Measurements from ENCODE around the gene DCXR.
A peak's percentile ranks its signal among the peaks of the same experiment; 100 is the strongest.

Gene DCXR

GRCh38 chr17:82035956-82036633, 1.4 kb downstream of the DCXR start:
- H3K4me1 ChIP-seq (ENCODE audit: control insufficient read depth in 1 of 2, insufficient read depth in 1 of 2, low read depth in 1 of 2, low read length in 1 of 2): peaks cover 26 to 36% of the 10 kb centered on the region in 2 experiments
- no peaks in the 10 kb centered on the region for H3K9me3 ChIP-seq
- peaks cover 15% of the 10 kb centered on the region for H3K27me3 ChIP-seq
- peak overlapping the region; percentile 90 for H3K27ac ChIP-seq
- H3K36me3 ChIP-seq: no peaks in the 10 kb centered on the region
- H3K4me3 ChIP-seq (ENCODE audit: low read depth in 1 of 2, low read length in 1 of 2): peak overlapping the region; percentile 67 to 80
- TF ChIP-seq, protein P1, sequence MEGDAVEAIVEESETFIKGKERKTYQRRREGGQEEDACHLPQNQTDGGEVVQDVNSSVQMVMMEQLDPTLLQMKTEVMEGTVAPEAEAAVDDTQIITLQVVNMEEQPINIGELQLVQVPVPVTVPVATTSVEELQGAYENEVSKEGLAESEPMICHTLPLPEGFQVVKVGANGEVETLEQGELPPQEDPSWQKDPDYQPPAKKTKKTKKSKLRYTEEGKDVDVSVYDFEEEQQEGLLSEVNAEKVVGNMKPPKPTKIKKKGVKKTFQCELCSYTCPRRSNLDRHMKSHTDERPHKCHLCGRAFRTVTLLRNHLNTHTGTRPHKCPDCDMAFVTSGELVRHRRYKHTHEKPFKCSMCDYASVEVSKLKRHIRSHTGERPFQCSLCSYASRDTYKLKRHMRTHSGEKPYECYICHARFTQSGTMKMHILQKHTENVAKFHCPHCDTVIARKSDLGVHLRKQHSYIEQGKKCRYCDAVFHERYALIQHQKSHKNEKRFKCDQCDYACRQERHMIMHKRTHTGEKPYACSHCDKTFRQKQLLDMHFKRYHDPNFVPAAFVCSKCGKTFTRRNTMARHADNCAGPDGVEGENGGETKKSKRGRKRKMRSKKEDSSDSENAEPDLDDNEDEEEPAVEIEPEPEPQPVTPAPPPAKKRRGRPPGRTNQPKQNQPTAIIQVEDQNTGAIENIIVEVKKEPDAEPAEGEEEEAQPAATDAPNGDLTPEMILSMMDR (IDR thresholded peaks at IDR 0.05): no peak

GRCh38 chr17:82035488-82035887, 2.0 kb downstream of the DCXR start:
- Histone ChIP-seq H3K9me3 (no peaks in the 10 kb centered on the region), H3K36me3 (no peaks in the 10 kb centered on the region), H3K4me1 (ENCODE audit: control insufficient read depth in 1 of 2, insufficient read depth in 1 of 2, low read depth in 1 of 2, low read length in 1 of 2) (peaks cover 32 to 43% of the 10 kb centered on the region in 2 experiments), H3K27me3 (peaks cover 21% of the 10 kb centered on the region), H3K4me3 (ENCODE audit: low read depth in 1 of 2, low read length in 1 of 2) (no peak overlapping the region), H3K27ac (no peak overlapping the region)
- TF ChIP-seq, protein P1 (IDR thresholded peaks at IDR 0.05): no peak

- TF ChIP-seq, protein P1 (IDR thresholded peaks at IDR 0.05): no peak
- Histone ChIP-seq H3K4me1 (ENCODE audit: control insufficient read depth in 1 of 2, insufficient read depth in 1 of 2, low read depth in 1 of 2, low read length in 1 of 2) (peaks cover 41 to 52% of the 10 kb centered on the region in 2 experiments), H3K4me3 (ENCODE audit: low read depth in 1 of 2, low read length in 1 of 2) (no peak overlapping the region)
Observed at GRCh38 chr17:82034371-82035011, 3.0 kb downstream of the DCXR start.

DNA sequence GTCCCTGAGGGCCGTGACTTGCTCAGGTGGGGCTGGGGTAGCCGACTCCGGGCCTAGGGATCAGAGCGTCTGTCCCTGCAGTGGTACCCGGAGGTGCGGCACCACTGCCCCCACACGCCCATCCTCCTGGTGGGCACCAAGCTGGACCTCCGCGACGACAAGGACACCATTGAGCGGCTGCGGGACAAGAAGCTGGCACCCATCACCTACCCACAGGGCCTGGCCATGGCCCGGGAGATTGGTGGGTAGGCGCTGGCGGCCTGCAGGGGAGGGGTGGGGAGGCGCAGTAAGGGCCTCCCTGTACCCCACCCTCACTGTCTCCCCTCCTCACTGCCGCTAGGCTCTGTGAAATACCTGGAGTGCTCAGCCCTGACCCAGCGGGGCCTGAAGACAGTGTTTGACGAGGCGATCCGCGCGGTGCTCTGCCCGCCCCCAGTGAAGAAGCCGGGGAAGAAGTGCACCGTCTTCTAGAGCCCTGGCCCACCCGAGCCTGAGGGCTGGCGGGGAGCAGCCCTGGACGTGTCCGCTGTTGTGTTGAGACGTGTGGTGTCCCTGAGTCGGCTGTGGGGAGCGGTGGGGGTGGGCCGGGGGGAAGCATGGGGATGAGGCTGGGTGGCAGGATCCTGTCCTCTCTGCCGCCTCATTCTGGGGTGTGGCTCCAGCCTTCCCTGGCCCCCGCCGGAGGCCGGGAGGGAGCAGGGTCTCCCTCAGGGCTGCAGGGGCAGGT, 4.0 kb downstream of the DCXR start:
- Histone ChIP-seq H3K9me3 (no peaks in the 10 kb centered on the region), H3K27me3 (peaks cover 24% of the 10 kb centered on the region), H3K27ac (no peak overlapping the region), H3K4me1 (ENCODE audit: control insufficient read depth in 1 of 2, insufficient read depth in 1 of 2, low read depth in 1 of 2, low read length in 1 of 2) (peaks cover 41 to 52% of the 10 kb centered on the region in 2 experiments), H3K4me3 (ENCODE audit: low read depth in 1 of 2, low read length in 1 of 2) (no peak overlapping the region), H3K36me3 (no peaks in the 10 kb centered on the region)
- TF ChIP-seq, protein P1 (IDR thresholded peaks at IDR 0.05): no peak

More at GRCh38 chr17:82034371-82035011, 3.0 kb downstream of the DCXR start:
- H3K27ac ChIP-seq: no peak overlapping the region
- H3K9me3 ChIP-seq: no peaks in the 10 kb centered on the region
- no peaks in the 10 kb centered on the region for H3K36me3 ChIP-seq
- peaks cover 24% of the 10 kb centered on the region for H3K27me3 ChIP-seq

DNA sequence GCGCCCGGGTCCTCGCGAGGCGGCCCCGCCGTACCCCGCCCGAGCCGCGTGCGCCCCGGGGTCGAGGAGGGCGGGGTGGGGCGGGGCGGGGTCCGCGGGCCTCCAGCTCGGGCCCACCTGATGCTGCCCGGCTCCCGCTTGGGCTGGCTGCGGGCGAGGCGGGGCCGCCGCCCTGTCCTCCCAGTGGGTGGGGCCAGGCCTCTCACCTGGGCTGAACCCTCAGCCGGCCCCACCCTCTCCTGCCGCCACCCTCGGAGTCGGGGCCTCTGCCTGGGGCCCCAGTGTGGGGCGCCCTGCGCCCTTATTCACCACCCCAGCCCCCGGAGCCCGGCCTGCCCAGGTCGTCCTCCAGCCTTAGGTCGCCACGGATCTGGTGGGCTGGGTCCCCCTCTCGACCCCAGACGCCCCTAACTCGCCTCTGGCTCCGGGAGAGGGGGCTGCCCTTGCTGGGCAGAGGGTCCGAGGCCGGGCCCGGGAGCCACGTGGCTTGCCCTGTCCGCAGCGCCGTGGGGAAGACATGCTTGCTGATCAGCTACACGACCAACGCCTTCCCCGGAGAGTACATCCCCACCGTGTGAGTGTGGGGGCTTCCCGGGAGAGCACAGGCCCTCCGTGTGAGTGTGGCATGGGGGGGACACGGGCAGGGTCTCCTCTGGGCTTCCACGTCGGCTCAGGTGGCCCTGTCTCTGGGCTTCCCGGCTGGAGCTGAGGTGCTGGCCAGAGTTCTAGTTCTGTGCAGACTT, 5.4 kb downstream of the DCXR start:
- Histone ChIP-seq H3K36me3 (no peaks in the 10 kb centered on the region), H3K27me3 (peaks cover 24% of the 10 kb centered on the region), H3K4me1 (ENCODE audit: control insufficient read depth in 1 of 2, insufficient read depth in 1 of 2, low read depth in 1 of 2, low read length in 1 of 2) (peaks cover 34 to 42% of the 10 kb centered on the region in 2 experiments), H3K27ac (no peak overlapping the region), H3K4me3 (ENCODE audit: low read depth in 1 of 2, low read length in 1 of 2) (peak overlapping the region in 1 of 2 experiments; percentile 45), H3K9me3 (no peaks in the 10 kb centered on the region)
- TF ChIP-seq, protein P1 (IDR thresholded peaks at IDR 0.05): no peak
